HG03457 (cell line): ENCODE results near the gene FAM234B.

Experiments used
- ATAC-seq: cut with Tn5 transposase; IDR thresholded peaks from one replicate; pipeline ENCODE4 v1.9.1; 2021; ENCODE audit warnings: moderate number of reproducible peaks; ENCODE audit not compliant: unreplicated experiment

FAM234B gene

GRCh38 chr12:13044002-13044905 lies at the start of gene FAM234B:
Gene FAM234B (plus strand): TSS chr12:13044381. CDS start chr12:13044404, 23 bp downstream.
- ATAC-seq = peak; percentile 70

- no peak for ATAC-seq
Measured at GRCh38 chr12:12995088-12995487, 49.1 kb upstream of the FAM234B start.

DNA sequence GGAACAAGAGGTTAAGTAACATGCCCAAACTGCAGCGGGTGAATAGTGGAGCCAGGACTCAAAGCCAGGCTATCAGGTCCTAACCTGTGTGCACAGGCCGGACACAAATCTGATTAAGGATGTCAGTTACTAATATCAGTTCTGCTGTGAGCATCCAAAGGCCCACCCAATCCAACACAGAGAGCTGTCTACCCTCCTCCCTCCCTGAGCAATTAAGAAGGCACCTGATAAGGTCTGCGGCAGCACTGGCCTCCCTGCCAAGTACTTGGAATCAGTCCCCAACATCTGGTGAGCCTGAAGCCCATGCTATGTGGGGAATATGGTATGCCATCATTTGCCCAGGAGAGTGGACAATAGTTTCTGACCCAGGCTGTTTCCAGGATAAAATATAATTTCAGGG lies 48.0 kb upstream of the FAM234B start:
- no peak for ATAC-seq

DNA sequence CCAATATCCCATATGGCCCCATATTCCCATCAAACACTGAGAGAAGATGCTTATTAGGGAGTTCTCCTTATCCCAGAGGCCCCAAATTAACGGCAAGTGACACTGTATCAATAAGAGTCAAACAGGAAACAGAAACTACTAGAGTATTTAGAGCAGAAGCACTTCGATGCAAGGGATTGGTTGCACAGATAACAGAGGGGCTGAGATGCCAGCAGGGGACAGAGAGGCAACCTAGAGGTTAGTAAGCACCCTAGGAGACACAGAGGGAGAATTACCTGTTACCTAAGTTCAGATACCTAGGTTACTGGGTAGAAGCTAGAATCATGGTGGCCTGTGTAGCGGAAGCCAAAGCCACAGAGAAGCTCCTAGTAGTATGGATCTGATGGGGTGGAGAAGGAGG lies 47.0 kb upstream of the FAM234B start:
- ATAC-seq = no peak

GRCh38 chr12:12997734-12998133 lies 46.4 kb upstream of the FAM234B start:
- ATAC-seq = no peak

GRCh38 chr12:12998248-12998647 lies 45.9 kb upstream of the FAM234B start:
- no peak for ATAC-seq

DNA sequence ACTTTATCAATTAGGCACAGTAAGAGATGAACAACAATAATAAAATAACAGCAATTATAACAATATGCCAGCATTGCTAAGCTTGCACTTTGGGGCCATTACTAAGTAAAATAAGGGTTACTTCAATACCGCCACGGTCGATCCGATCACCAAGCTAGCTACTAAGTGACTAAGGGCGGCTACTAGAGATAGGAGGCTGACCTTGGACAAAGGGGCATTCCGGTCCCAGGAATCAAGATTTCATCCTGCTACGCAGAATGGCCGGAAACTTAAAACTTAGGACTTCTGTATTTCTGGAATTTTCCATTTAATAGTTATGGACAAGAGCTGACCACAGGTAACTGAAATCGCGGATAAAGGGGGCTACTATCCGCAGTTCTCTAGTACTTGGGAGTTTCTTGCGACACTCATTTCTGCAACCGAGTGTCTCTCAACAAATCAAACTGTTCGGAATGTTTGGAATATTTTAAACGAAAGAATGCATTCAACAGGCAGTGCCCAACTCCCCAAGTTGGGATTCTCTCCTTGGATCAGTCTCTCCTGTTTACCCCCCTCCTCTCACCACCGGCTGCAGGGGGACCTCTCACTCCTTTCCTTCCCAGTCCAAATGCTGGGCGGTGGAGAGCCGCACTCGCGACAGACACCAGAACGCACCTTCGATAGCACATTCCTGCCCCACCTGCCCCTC lies 44.8 kb upstream of the FAM234B start:
- no peak for ATAC-seq

DNA sequence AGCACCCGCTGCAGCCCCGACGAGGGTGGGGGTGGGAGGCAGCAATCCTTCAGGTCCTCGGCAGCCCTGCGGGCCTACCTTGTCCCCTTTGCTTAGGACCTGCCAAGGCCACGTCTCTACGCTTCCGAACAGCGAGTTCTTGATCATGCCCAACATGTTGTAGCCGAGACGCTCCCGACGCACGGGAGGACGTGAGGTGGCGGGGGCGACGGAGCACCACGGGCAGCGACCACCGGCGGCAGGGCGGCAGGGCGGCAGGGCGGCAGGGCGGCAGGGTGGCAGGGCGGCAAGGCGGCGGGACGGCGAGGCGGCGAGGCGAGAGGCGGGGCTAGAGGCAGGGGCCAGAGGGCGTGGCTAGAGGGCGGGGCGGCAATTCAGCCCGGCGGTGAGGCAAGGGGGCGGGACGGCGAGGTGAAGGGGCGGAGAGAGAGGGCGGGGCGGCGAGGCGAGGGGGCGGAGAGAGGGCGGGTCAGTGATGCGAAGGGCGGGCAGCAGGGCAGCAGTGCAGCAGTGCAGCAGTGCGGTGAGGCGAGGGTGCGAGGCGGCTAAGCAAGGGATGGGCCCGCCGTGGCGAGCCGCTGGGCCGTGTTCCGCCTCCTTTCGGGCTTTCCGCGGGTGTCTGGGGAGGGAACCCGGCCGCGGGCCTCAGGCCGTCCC lies 44.1 kb upstream of the FAM234B start, which contains the start of gene HEBP1:
Gene HEBP1 (minus strand): TSS at position 307 of the 657 bp plus-strand sequence. CDS start 151 bp downstream, at position 156.
- ATAC-seq = peak; percentile 78

DNA sequence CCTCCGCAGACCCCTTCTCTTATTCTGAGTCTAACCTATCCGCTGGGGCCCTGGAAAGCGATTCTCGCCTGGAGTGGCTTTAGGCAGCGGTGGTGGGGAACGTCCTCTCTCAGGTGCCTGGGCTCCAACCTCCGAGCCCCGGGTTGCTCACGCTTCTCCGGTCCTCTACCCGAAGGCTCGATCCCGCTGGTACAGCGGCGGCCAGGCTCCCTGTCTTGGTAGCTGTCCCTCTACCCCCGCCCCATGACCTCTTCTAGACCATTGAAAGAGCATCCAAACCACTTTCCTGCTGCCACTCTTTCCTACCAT lies 43.6 kb upstream of the FAM234B start:
- peak; percentile 16 for ATAC-seq

GRCh38 chr12:13000925-13001774 lies 43.0 kb upstream of the FAM234B start:
- no peak for ATAC-seq

DNA sequence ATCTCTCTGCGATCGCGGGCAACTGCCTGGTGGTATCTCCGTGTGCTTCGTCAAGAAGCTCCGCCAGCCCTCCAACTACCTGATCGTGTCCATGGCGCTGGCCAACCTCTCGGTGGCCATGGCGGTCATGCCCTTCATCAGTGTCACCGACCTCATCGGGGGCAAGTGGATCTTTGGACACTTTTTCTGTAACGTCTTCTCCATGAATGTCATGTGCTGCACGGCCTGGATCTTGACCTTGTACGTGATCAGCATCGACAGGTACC lies 42.5 kb upstream of the FAM234B start:
- ATAC-seq = no peak

GRCh38 chr12:13002301-13003097 lies 41.7 kb upstream of the FAM234B start:
- no peak for ATAC-seq

GRCh38 chr12:13004361-13004760 lies 39.8 kb upstream of the FAM234B start:
- ATAC-seq = no peak

DNA sequence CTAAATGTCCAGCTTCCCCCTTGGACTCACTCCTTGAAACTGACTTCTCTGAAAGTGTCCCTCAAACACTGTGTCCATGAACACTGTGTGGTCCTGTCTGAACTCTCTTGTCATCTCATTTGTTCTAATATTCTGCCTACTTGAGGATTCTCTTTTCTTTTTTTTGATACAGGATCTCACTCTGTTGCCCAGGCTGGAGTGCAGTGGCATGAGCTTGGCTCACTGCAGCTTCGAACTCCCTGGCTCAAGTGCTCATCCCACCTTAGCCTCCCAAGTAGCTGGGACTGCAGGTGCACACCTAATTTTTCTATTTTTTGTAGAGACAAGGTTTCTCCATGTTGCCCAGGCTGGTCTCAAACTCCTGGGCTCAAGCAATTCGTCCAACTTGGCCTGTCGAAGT lies 39.2 kb upstream of the FAM234B start:
- no peak for ATAC-seq

GRCh38 chr12:13005649-13006048 lies 38.5 kb upstream of the FAM234B start:
- no peak for ATAC-seq

- no peak for ATAC-seq
Measured at GRCh38 chr12:13007496-13008233, 36.5 kb upstream of the FAM234B start.

GRCh38 chr12:13008741-13009380 lies 35.3 kb upstream of the FAM234B start:
- ATAC-seq = no peak

- ATAC-seq = no peak
Measured at GRCh38 chr12:13011098-13011497, 33.1 kb upstream of the FAM234B start.

DNA sequence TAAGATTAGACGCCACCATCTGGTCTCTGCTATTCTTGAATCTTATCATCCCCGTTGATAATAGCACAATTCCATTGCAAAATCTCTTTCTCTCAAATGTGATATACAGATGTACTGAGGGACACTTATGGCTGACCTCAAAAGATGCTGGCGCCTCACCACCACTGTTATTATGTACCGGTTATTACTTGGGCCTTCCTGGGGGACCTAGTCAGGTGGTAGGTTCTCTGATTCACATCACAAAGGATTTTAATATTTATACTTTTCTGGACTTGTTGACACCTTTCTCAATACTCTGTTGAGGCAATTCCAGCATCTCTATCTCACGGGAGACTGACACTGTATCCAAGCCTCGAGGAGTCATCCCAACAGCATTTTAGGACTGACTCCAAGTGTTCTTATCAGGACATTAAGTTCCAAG lies 21.3 kb upstream of the FAM234B start:
- no peak for ATAC-seq
